ENCODE data around the gene MRPL40.
A peak's percentile ranks its signal among the peaks of the same experiment; 100 is the strongest.

MRPL40 gene

DNA sequence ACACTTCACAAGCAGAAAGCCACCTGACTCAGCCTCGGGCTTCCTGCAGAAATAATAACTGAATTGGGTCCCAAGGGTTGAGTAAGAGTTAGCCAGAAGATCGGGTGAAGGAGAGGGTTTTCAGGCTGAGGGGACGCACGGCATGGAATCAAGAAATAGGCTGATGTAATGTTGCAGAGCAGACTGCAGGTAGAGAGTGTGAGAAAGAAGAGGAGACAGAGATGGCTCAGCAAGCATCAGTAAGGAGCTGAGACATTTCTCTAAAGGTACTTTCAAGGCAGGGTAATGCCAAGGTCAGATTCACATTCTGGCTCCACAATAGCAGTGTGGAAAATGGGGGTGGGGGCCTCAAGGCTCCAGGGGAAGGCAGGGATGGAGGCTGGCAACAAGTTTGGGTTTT is 19.4 kb upstream of the MRPL40 start:
- H3K36me3 ChIP-seq (replicated peaks), result peaks cover 24% of the 10 kb centered on the region
- in situ Hi-C loops (cut with MboI; ENCODE audit: low sequenced_read_pairs), result loop anchor here (25.0 kb wide), 1 partner anchor 99 kb away; the partner anchor contains the start of gene CLDN5
- DNase-seq (ENCODE audit: low spot score in 2 of 2), result no peak

GRCh38 chr22:19419086-19419463 is 13.3 kb upstream of the MRPL40 start:
- DNase-seq (ENCODE audit: low spot score in 2 of 2), result no peak
- Histone ChIP-seq H3K4me1 (peaks cover 3% of the 10 kb centered on the region; the same call in 1 of the 2 replicates), H3K27me3 (ENCODE audit: low read depth) (no peaks in the 10 kb centered on the region), H3K4me3 (no peak overlapping the region), H3K9me3 (no peaks in the 10 kb centered on the region), H3K36me3 (replicated peaks) (0 out of 2 replicates have a peak, but pooled peaks cover 3% of the 10 kb centered on the region)
- in situ Hi-C loops (cut with MboI; ENCODE audit: low sequenced_read_pairs), result loop anchor here (25.0 kb wide), 1 partner anchor 93 kb away; the partner anchor contains the start of gene CLDN5

More for the DNA sequence above, 19.4 kb upstream of the MRPL40 start:
- Histone ChIP-seq H3K4me1 (no peaks in the 10 kb centered on the region), H3K4me3 (no peak overlapping the region), H3K27me3 (ENCODE audit: low read depth) (no peaks in the 10 kb centered on the region), H3K9me3 (no peaks in the 10 kb centered on the region)

DNA sequence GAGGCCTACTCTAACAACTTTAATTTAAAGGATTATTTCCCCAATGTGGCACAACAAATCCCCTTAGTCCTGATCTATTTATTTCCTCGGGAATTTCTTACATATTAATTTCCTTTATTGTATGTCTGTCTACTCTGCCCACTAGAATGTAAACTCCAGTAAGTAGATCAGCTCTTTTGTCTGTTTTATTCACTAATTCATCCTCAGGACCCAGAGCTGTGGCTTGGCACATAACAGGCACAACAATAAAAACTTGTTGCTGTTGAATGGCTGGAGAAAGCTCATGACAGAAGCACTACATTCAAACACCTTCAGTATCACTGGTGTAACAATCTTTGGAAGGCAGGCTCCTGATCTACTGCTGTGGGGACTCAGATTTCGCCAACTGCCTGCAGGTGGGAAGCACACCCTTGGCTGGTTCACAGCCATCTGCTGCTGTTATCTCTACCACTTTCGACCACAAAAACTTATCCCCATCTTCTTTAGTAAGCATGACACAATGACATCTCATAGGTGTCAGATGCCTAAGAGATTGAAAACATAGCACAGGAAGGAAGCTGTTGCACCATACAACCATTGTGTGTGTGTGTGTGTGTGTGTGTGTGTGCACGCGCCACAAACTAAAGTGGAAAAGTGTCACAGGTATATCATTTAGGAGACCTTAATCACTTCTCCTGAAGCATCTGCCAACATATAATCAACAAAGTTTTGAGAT is 12.7 kb upstream of the MRPL40 start:
- Histone ChIP-seq H3K27me3 (ENCODE audit: low read depth) (no peaks in the 10 kb centered on the region), H3K9me3 (no peaks in the 10 kb centered on the region), H3K36me3 (replicated peaks) (0 out of 2 replicates have a peak, but pooled peaks cover 3% of the 10 kb centered on the region), H3K4me1 (peaks cover 3% of the 10 kb centered on the region; the same call in 1 of the 2 replicates), H3K4me3 (no peak overlapping the region)
- DNase-seq (ENCODE audit: low spot score in 2 of 2), result peak in 1 of 2 experiments; percentile 15
- in situ Hi-C loops (cut with MboI; ENCODE audit: low sequenced_read_pairs), result loop anchor here (25.0 kb wide), 1 partner anchor 93 kb away; the partner anchor contains the start of gene CLDN5

- DNase-seq (ENCODE audit: low spot score in 2 of 2), result no peak
- Histone ChIP-seq H3K4me1 (peaks cover 3% of the 10 kb centered on the region; the same call in 1 of the 2 replicates), H3K36me3 (replicated peaks) (peaks cover 6% of the 10 kb centered on the region), H3K27me3 (ENCODE audit: low read depth) (no peaks in the 10 kb centered on the region), H3K9me3 (no peaks in the 10 kb centered on the region), H3K4me3 (no peak overlapping the region)
- in situ Hi-C loops (cut with MboI; ENCODE audit: low sequenced_read_pairs), result loop anchor here (25.0 kb wide), 1 partner anchor 92 kb away; the partner anchor contains the start of gene CLDN5
These were observed 12.0 kb upstream of the MRPL40 start for GRCh38 chr22:19420321-19420720.

DNA sequence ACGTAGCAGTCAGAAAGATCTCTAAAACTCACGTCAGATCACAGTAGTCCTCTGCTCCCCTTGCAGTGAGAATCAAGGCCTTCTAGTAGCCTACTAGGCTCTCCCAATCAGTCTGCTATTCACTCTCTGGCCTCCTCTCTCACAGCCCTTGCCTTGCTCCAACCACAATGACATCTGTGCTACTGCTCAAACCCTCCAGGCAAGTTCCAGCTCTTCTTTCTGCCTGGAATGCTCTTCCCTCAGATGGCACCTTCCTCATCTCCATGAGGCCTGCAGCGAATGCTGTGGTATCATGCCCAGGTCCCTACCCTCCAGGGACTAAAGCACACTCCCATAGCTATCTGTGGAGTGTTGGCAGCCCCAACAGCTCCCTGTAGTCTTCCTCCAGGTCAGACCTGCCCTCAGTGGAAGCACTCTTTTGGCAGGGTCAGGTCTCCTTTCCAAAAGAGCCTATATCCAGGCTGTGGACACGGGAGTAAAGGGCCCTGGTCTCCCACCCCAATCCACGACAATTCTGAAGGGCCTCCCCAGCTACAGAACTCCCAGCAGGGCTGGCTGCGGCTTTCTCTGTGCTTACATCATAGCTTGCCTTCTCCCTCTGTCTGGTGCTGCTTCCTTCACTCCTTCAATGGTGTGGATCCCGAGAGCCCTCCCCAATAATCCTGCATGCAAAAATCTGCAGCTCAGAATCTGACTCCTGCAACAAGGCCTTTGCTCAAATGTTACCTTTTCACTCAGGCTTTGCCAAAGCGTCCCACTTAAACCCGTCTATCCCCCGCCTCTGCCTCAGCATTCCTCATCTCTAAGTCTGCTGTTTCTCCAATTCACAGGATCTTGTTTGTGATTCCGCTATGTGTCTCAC is 9.7 kb upstream of the MRPL40 start:
- in situ Hi-C loops (cut with MboI; ENCODE audit: low sequenced_read_pairs), result loop anchor here (25.0 kb wide), 1 partner anchor 90 kb away; the partner anchor contains the start of gene CLDN5
- Histone ChIP-seq H3K27me3 (ENCODE audit: low read depth) (no peaks in the 10 kb centered on the region), H3K4me3 (no peak overlapping the region), H3K9me3 (no peaks in the 10 kb centered on the region), H3K36me3 (replicated peaks) (peaks cover 7% of the 10 kb centered on the region), H3K4me1 (peaks cover 3% of the 10 kb centered on the region; the same call in 1 of the 2 replicates)
- no peak for DNase-seq (ENCODE audit: low spot score in 2 of 2)

- in situ Hi-C loops (cut with MboI; ENCODE audit: low sequenced_read_pairs), result loop anchor here (25.0 kb wide), 1 partner anchor 88 kb away; the partner anchor contains the start of gene CLDN5
- Histone ChIP-seq H3K4me1 (peaks cover 3% of the 10 kb centered on the region; the same call in 1 of the 2 replicates), H3K36me3 (replicated peaks) (peaks cover 8% of the 10 kb centered on the region), H3K4me3 (no peak overlapping the region), H3K27me3 (ENCODE audit: low read depth) (no peaks in the 10 kb centered on the region), H3K9me3 (no peaks in the 10 kb centered on the region)
- DNase-seq (ENCODE audit: low spot score in 2 of 2), result no peak
These were observed 8.2 kb upstream of the MRPL40 start for GRCh38 chr22:19424186-19424500.

DNA sequence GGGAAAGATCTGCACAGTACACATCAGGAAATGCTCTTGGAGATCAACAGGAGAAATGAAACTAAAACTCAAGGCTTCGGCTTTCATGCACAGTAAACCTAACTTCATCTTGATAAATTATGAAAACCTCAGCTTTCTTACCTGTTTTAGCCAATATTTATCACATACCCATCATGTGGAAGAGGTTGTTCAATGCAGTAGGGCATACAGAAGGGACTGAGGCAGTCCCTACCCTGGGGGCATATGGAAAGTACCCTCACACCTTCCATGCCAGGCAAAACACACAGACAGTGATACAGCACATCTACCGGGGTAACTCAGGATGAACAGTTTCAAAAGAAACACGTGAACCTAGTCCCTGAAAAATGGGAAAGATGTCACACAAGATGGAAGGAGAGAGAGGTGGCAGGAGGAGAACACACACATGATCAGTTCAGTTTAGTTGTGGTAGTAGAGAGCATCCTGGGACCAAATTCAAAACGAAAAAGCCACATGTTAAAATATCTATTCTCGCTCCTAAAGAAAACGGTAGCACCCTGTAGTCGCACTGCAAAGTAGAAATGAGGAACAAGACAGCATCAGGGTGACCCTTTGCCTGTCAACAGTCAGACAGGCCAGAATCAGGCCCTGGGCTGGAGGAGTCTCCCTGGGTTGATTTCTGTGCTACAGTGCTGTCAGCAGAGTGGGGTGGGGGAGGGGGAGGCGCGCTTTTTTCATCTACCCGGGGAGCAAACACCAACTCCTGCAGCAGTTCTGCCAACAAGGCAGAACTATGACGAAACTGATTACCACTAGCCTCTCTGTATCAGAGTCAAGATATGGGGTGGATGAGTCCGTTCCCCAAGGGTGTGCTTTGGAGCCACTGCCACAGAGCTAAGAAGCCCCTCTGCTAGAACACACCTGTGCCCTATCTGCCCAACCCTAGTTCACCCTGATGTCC is 2.1 kb upstream of the MRPL40 start:
- DNase-seq (ENCODE audit: low spot score in 2 of 2), result peak in 1 of 2 experiments; percentile 58
- in situ Hi-C loops (cut with MboI; ENCODE audit: low sequenced_read_pairs), result loop anchor here (25.0 kb wide), 2 partner anchors 432 to 468 kb away; partner anchors contain the start of genes GNB1L and RTL10

DNA sequence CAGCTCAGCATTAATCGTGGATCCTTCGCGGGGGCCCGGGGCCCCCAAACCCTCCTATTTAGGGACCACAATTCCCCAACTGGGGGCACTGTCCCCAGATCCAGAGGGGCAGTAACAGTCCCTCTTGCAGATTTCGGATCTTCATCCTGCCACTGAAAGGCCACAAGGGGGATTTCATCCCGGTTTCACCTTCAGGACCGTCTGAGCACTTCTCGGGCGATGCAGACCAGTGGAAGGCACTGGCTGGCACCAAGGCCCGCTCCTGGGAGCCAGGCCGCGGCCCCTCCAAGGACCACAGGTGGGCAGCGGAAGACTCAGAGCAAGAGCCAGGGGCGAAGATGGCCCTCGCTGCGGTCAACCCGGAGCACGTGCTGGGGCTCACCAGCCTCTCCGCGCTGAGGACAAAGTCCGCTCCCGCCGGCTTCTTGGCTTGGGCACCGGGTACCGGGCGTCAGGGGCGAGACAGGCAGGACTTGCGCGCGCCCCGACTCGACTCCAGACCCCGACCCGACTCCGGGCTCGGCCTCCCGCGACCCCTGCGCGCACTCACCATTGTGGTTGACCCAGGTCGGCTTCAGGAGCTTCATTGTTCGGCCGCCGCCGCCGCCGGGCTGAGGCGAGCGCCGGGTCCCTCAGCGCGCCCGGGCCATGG is 1.3 kb upstream of the MRPL40 start:
- H3K27me3 ChIP-seq (ENCODE audit: low read depth), result no peaks in the 10 kb centered on the region
- peaks cover 33% of the 10 kb centered on the region for H3K36me3 ChIP-seq (replicated peaks)
- H3K9me3 ChIP-seq, result no peaks in the 10 kb centered on the region
- H3K4me3 ChIP-seq, result peak overlapping the region; percentile 89
- in situ Hi-C loops (cut with MboI; ENCODE audit: low sequenced_read_pairs), result loop anchor here (25.0 kb wide), 2 partner anchors 431 to 469 kb away; partner anchors contain the start of genes GNB1L and RTL10
- DNase-seq (ENCODE audit: low spot score in 2 of 2), result peak in 1 of 2 experiments; percentile 42
- H3K4me1 ChIP-seq, result peaks cover 13% of the 10 kb centered on the region

More for the DNA sequence above, 2.1 kb upstream of the MRPL40 start:
- Histone ChIP-seq H3K9me3 (no peaks in the 10 kb centered on the region), H3K4me1 (peaks cover 13% of the 10 kb centered on the region), H3K4me3 (peak overlapping the region; percentile 89), H3K36me3 (replicated peaks) (peaks cover 26% of the 10 kb centered on the region), H3K27me3 (ENCODE audit: low read depth) (no peaks in the 10 kb centered on the region)

- peak; percentile 49 to 88 for DNase-seq (ENCODE audit: low spot score in 2 of 2)
- Histone ChIP-seq H3K9me3 (no peaks in the 10 kb centered on the region), H3K4me3 (peak within 1 kb of the TSS; percentile 89), H3K36me3 (replicated peaks) (peaks cover 40% of the 10 kb centered on the region), H3K27me3 (ENCODE audit: low read depth) (no peaks in the 10 kb centered on the region), H3K4me1 (peaks cover 13% of the 10 kb centered on the region)
- in situ Hi-C loops (cut with MboI; ENCODE audit: low sequenced_read_pairs), result loop anchor here (25.0 kb wide), 2 partner anchors 431 to 469 kb away; partner anchors contain the start of genes GNB1L and RTL10
These were observed 654 bp upstream of the MRPL40 start, which contains the start of gene HIRA for GRCh38 chr22:19431649-19432132. Gene HIRA, minus strand, starts transcription at chr22:19431733. Its CDS starts 257 bp downstream, at chr22:19431476.

DNA sequence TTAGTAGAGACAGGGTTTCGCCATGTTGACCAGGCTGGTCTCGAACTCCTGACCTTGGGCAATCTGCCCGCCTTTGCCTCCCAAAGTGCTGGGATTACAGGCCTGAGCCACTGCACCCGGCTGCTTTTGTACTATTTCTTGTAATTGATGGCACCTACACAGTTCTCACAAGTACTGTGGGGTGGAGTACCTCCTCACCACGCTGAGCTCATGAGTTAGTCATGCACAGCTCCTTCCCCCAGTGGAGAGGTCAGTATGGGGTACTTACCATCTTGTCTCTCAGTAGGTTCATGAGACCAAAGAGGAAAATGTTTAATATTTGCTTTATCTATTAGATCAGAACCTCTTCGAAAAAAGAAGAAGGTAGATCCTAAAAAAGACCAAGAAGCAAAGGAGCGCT is 2.1 kb downstream of the MRPL40 start:
- Histone ChIP-seq H3K27me3 (ENCODE audit: low read depth) (no peaks in the 10 kb centered on the region), H3K36me3 (replicated peaks) (peaks cover 45% of the 10 kb centered on the region), H3K4me3 (no peak overlapping the region), H3K9me3 (no peaks in the 10 kb centered on the region), H3K4me1 (peaks cover 21% of the 10 kb centered on the region)
- no peak for DNase-seq (ENCODE audit: low spot score in 2 of 2)
- in situ Hi-C loops (cut with MboI; ENCODE audit: low sequenced_read_pairs), result loop anchor here (25.0 kb wide), 2 partner anchors 428 to 472 kb away; partner anchors contain the start of genes GNB1L and RTL10

- DNase-seq (ENCODE audit: low spot score in 2 of 2), result no peak
- H3K9me3 ChIP-seq, result no peaks in the 10 kb centered on the region
- H3K36me3 ChIP-seq (replicated peaks), result peaks cover 41% of the 10 kb centered on the region
- peaks cover 15% of the 10 kb centered on the region for H3K4me1 ChIP-seq
- in situ Hi-C loops (cut with MboI; ENCODE audit: low sequenced_read_pairs), result loop anchor here (25.0 kb wide), 2 partner anchors 427 to 473 kb away; partner anchors contain the start of genes GNB1L and RTL10
- H3K4me3 ChIP-seq, result no peak overlapping the region
- no peaks in the 10 kb centered on the region for H3K27me3 ChIP-seq (ENCODE audit: low read depth)
These were observed 2.7 kb downstream of the MRPL40 start for GRCh38 chr22:19434829-19435580.

Measured in HAP-1 (cell line).